Muscle layer of duodenum (tissue), 2 donors: ENCODE results near the gene S100PBP.

ENCODE experiments used
- H3K27ac ChIP-seq: one replicate; pipeline ENCODE4 v1.7.0; 2013; ENCODE audit warnings: mild to moderate bottlenecking, low read length
- H3K27me3 ChIP-seq: one replicate; pipeline ENCODE4 v1.7.0; 2013; ENCODE audit warnings: low read depth, mild to moderate bottlenecking, control low read depth, low read length
- H3K36me3 ChIP-seq, 2 donors: one replicate each; pipeline ENCODE4 v1.7.0; 2013; ENCODE audit warnings: low read length in 2 of 2, control low read depth in 1 of 2, mild to moderate bottlenecking in 1 of 2; ENCODE audit not compliant: insufficient read depth in 2 of 2, control insufficient read depth in 1 of 2
- H3K4me1 ChIP-seq, 2 donors: one replicate each; pipeline ENCODE4 v1.7.0; 2013; ENCODE audit warnings: low read length in 2 of 2, mild to moderate bottlenecking in 2 of 2, control low read depth in 1 of 2, moderate library complexity in 1 of 2; ENCODE audit not compliant: insufficient read depth in 2 of 2, control insufficient read depth in 1 of 2
- H3K4me3 ChIP-seq, 2 donors: one replicate each; pipeline ENCODE4 v1.7.0; 2013; ENCODE audit warnings: low read length in 2 of 2, low read depth in 1 of 2, mild to moderate bottlenecking in 1 of 2
- H3K9me3 ChIP-seq, 2 donors: one replicate each; pipeline ENCODE4 v1.7.0; 2013; ENCODE audit warnings: low read length in 2 of 2, control low read depth in 1 of 2, mild to moderate bottlenecking in 1 of 2; ENCODE audit not compliant: control insufficient read depth in 1 of 2
- donor health status: healthy.

Gene S100PBP

DNA sequence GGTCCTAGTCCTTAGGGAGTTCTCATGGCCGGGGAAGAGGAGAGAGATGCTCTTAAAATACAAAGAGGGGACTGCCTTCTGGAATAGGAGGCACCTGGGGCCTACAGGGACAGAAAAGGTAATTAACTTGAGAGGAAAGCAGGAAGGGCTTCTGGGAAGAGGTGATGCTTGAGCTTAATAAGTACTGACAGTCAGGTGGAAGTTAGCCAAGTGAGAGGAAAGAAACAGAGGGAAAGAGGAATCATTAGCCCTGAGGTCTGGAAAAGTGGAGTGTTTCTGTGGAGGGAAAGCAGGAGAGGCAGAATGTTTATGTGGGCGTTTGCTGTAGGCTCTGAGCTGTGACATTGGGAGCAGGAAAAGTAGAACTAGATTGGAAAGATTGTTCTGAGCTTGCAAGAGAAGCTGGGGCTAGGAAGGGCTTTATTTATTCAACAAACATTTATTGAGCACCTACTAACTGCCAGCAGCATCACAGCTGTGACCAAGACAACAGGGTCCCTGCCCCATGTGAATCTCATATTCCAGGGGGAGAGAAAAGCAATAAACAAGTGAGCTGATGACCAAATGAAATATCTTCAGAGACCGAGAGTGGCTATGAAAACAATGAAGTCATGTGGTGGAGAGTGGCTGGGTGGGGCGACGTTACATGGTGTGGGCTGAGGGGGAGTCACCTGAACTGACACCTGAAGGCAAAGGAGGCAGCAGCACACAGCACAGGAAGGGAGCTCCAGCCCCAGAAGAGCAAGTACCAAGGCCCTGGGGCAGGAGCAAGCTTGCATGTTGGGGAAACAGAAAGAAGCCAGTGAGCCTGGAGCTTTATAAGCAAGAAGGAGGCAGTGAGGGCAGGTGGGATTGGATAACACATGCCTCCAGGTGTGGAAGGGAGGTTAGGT, 57.7 kb downstream of the S100PBP start:
- H3K4me1 ChIP-seq, result peaks cover 0 to 22% of the 10 kb centered on the region in 2 donors
- no peaks in the 10 kb centered on the region for H3K36me3 ChIP-seq
- H3K27ac ChIP-seq, result no peak overlapping the region
- H3K9me3 ChIP-seq, result no peaks in the 10 kb centered on the region
- H3K4me3 ChIP-seq, result no peak overlapping the region
- H3K27me3 ChIP-seq, result peaks cover 2% of the 10 kb centered on the region

DNA sequence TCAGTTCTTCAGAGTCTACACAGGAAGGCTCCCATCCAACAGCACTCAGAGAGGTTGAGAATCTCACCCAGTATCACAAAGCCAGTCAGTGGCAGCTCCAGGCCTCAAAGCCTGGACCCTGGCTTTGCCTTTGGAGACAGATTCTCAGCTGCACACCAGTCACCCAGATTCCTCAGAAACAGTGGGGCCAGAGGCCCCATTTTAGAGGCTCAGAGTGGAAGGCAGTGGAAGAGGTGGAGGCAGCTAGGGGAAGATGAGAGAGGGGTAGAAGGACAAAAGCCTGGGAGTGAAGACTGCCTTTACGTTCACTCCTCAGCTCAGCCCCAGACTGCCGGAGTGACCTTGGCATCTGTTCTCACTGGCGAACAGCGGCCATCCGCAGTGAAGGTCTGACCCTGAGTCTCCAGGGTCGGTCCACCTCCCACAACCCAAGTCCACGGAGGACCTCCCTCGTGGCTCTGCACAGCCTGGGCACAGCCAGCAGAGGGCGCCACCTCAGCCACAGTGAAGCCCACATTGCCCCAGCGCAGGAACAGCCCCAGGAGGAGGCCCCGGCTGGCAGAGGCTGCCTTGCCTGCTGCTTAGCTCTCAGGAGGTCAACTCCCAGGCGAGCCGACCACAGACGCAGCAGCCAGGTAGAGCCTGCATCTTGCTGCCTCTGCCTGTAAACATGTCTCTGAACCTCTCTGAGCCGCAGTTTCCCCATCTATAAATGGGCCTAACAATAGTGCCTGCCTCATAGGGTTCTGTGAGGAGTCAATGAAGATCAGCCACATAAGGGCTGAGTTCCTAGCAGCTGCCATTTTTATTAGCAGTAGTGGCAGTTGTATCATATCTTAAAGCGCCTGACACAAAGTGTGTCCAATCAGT, 59.1 kb downstream of the S100PBP start:
- no peak overlapping the region for H3K27ac ChIP-seq

DNA sequence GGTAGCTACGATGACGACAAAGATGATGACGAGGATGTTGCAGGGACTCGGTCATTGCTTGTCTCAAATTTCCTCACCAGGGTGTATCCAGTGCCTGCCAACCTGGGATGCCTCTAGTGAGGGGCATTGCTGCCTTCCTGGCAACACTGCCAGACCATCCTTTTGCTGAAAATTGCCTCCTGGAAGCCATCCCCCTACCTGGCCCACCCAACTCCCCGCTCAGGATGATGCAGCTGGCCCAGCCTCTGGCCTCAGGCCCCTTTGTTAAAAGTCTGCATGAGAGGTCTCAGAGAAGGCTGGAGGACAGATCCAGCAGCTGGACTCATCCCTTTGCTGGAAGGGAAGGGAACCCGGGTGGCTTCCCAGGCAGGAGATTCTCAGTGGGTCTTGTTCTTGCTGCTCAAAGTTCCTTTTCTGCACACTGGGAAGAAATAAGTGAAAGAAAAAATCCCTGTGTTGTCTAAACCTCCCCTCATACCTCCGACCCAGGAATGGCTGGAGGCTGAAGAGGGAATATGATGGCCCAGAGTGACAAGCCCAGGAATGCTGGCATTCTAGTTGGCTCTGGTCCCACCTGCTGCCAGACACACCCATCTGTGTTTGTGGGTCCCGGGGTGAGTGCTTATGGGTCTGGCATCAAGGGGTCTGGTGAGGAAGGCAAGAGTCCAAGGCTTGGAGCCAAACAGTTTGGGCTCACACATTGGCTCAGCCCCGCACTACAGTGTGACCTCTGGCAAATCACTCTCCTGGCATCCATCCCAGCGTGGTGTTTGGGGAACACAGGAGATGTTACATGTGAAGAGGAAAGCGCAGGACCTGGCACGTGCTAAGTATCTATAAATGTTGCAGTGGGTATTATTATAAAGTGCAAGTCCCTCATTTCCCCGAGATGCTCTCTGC, 60.0 kb downstream of the S100PBP start:
- Histone ChIP-seq H3K27me3 (no peaks in the 10 kb centered on the region), H3K4me1 (peaks cover 0 to 14% of the 10 kb centered on the region in 2 donors), H3K4me3 (no peak overlapping the region), H3K36me3 (no peaks in the 10 kb centered on the region), H3K27ac (no peak overlapping the region), H3K9me3 (no peaks in the 10 kb centered on the region)

More for the DNA sequence above, 59.1 kb downstream of the S100PBP start:
- Histone ChIP-seq H3K4me3 (no peak overlapping the region), H3K27me3 (no peaks in the 10 kb centered on the region), H3K4me1 (peaks cover 0 to 12% of the 10 kb centered on the region in 2 donors), H3K36me3 (no peaks in the 10 kb centered on the region), H3K9me3 (no peaks in the 10 kb centered on the region)

DNA sequence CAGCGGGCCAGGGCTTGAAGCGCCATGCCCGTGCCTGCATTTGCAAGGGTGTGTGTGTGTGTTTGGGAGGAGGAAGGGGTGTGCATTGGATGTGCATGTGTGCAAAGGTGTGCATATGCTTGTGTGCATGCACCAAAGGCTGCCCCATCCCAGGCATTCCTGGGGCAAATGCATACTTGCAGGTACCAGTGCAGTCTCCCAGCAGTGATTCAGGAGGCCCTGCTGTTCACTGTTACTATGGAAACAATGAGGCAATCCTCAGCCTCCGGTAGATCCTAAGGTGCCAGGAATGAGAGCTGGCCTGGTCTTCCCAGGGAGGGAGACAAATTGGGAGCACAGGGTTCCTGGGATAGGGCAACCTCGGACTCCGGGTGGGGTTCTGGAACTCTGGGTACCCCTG, 60.7 kb downstream of the S100PBP start:
- no peaks in the 10 kb centered on the region for H3K27me3 ChIP-seq
- no peaks in the 10 kb centered on the region for H3K36me3 ChIP-seq
- H3K4me1 ChIP-seq, result peaks cover 0 to 11% of the 10 kb centered on the region in 2 donors
- H3K27ac ChIP-seq, result no peak overlapping the region
- H3K9me3 ChIP-seq, result no peaks in the 10 kb centered on the region
- H3K4me3 ChIP-seq, result no peak overlapping the region

DNA sequence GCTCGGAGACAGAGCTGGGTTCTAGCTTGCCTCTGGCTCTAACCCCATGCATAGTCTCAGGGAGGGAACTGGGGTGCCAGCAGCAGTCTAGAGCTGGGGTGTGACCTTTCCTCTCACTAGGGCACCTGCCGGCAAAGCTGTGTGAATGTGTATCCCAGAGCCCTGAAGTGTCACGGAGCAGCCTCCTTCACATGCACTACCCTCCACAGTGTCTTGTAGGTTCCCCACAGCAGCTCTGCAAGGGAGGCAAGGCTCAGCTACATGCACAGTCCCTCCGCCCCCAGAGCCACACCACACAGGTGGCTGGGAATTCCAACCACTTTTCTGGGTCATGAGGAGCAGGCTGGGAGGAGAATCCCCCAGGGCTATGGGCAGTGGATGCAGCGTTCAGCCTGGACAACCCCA, 61.2 kb downstream of the S100PBP start:
- Histone ChIP-seq H3K36me3 (no peaks in the 10 kb centered on the region), H3K4me1 (peaks cover 0 to 11% of the 10 kb centered on the region in 2 donors), H3K9me3 (no peaks in the 10 kb centered on the region), H3K27me3 (no peaks in the 10 kb centered on the region), H3K4me3 (no peak overlapping the region), H3K27ac (no peak overlapping the region)

DNA sequence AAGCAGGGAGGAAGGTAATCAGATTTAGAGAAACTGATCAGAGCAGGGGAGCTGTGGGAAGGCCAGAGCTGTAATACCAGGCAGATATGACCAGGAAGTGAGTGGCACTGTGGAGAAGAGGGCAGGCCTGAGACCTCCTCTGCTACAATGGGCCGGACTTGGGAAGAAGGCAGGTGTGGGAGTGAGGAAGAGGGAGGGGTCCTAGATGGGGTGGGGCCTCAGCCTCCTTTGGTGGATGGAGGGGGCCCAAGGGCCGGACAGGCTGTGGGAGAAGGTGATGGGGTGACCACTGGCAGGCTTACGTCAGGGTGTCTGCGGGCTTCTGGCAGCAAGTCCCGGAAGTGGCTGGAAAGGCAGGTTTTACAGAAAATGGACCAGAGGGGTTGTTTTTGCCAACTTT, 63.8 kb downstream of the S100PBP start:
- no peak overlapping the region for H3K4me3 ChIP-seq
- H3K27ac ChIP-seq, result no peak overlapping the region
- H3K27me3 ChIP-seq, result peaks cover 10% of the 10 kb centered on the region

DNA sequence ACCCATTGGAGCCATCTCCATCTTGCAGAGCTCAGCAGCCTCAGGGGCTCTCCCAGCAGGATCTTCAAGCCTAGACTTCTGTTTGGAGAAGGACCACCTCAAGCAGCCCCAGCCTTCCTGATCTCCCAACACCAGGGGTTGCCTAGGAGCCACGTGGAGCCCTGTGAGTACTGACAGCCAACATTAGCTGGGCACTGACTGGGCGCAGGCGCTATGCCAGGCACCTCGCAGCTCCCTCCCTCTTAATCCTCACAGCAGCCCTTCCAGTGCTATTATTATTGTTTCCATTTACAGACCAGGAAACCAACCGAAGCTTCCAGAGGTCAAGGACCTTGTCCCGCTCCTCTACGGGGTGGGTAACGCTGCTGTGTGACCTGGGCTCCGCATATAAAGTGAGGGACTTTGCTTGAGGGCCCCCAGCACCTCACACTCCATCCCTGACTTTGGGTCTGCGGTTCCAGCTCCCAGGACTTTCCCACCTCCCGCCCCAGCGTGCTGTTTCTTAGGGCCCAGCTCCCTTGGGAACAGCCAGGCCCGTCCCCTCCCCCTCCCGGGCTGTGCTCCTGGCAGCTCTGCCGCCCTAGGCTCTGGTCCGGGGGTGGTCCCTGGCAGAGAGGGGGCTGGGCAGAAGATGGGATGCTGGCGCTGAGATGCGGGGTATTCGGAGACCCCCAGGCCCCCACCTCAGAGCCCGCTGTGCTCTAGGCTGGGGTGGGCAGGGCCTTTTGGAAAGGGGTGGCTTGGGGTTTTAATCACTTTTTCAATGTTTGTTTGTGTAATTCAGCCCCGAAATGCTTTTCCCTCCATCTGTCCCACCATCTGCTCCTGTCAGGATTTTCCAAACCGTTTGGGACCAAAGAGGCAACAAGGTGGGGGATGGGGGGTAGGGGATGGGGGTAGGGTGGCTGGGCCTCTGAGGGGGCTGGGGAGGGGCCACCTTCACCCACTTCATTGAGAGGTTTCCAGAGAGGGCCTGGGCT, 64.7 kb downstream of the S100PBP start:
- Histone ChIP-seq H3K4me1 (peaks cover 0 to 21% of the 10 kb centered on the region in 2 donors), H3K36me3 (no peaks in the 10 kb centered on the region), H3K27ac (no peak overlapping the region), H3K27me3 (peaks cover 15% of the 10 kb centered on the region), H3K4me3 (no peak overlapping the region), H3K9me3 (no peaks in the 10 kb centered on the region)

More for the DNA sequence above, 63.8 kb downstream of the S100PBP start:
- Histone ChIP-seq H3K9me3 (no peaks in the 10 kb centered on the region), H3K36me3 (no peaks in the 10 kb centered on the region), H3K4me1 (peaks cover 0 to 17% of the 10 kb centered on the region in 2 donors)

DNA sequence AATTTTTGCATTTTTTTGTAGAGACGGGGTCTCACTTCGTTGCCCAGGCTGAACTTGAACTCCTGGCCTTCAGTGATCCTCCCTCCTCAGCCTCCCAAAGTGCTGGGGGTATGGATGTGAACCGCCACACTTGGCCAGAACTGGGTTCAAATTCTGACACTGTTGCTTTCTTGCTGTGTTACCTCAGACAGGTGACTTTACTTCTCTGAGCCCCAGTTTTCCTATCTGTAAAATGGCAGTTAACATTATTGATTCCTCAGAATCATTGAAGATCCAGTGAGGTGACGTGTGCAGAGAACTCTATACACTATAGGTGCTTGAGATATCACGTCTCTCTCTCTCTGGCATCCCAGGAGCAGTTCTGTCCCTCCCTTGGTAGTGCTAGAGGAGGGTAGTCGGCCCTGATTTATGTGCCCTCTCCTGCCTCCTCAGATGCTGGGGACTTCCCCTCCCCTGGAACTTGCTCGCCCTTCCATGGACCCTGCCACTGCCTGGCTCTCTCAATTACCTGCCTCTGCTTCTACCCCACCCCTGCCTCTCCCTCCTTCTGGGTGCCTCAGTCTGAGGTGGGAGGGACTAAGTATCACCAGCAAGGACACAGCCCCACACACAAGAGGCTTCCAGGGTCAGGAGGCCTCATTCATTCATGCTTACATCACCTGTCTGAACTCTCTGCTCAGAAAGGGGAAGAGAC, 66.0 kb downstream of the S100PBP start:
- Histone ChIP-seq H3K4me1 (peaks cover 0 to 15% of the 10 kb centered on the region in 2 donors), H3K27me3 (peaks cover 28% of the 10 kb centered on the region), H3K4me3 (no peak overlapping the region), H3K9me3 (no peaks in the 10 kb centered on the region), H3K27ac (no peak overlapping the region), H3K36me3 (no peaks in the 10 kb centered on the region)

DNA sequence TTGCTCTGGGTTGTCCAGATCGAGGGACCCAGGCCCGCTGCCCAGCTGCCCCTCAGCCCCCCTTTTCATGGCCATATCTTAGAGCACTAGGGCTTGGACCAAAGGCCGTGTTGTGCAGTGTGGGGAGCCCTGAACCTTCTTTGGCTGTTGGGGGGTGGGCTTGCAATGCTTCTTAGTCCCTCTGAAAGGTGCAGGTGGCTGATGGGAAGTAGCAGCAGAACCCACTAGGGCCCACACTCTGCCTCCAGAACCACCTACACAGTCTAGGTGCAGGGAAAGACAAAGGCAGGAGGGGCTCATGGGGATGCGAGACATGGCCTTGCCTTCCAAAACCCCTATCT, 66.5 kb downstream of the S100PBP start:
- Histone ChIP-seq H3K9me3 (no peaks in the 10 kb centered on the region), H3K4me1 (peaks cover 0 to 15% of the 10 kb centered on the region in 2 donors), H3K27me3 (peaks cover 28% of the 10 kb centered on the region), H3K27ac (no peak overlapping the region), H3K36me3 (no peaks in the 10 kb centered on the region), H3K4me3 (no peak overlapping the region)
